Measurements from ENCODE around the gene CD44.

DNA sequence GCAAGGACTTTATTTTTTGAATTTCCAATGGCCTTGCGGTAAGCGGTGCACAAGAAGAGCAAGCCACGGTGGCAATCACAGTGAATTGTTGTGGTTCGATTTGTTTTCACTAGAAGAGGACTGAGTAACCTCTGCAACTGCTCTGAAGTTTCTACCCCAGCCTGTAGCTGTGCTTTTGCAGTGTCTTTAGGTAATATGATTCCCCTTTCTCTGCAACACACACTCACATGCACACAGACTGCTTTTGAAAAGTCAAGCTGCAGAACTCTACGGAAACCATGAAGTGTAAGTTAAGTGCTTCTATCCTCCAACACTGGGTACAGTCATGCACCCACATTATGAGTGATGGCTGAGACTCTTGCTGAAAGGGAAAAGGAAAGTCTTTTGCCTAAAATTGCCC is 38.4 kb downstream of the CD44 start:
- TF ChIP-seq, protein P1, sequence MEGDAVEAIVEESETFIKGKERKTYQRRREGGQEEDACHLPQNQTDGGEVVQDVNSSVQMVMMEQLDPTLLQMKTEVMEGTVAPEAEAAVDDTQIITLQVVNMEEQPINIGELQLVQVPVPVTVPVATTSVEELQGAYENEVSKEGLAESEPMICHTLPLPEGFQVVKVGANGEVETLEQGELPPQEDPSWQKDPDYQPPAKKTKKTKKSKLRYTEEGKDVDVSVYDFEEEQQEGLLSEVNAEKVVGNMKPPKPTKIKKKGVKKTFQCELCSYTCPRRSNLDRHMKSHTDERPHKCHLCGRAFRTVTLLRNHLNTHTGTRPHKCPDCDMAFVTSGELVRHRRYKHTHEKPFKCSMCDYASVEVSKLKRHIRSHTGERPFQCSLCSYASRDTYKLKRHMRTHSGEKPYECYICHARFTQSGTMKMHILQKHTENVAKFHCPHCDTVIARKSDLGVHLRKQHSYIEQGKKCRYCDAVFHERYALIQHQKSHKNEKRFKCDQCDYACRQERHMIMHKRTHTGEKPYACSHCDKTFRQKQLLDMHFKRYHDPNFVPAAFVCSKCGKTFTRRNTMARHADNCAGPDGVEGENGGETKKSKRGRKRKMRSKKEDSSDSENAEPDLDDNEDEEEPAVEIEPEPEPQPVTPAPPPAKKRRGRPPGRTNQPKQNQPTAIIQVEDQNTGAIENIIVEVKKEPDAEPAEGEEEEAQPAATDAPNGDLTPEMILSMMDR (IDR thresholded peaks at IDR 0.05; ENCODE audit: low read depth, low read length, poor library complexity, severe bottlenecking) = no peak
- TF ChIP-seq EZH2phosphoT487 (IDR thresholded peaks at IDR 0.05; ENCODE audit: borderline replicate concordance, low read length) = no peak
